BLaER1 (cell line): ENCODE measurements around the gene PALD1.
"Not testable (repeated sequence)": the region's sequence is repeated elsewhere in the genome, so short reads cannot be mapped to it uniquely, and the experiment has no call there.

Experiments used
- H3K27ac ChIP-seq: shearing (Covaris generic); formaldehyde crosslinking; 2 replicates; pipeline ENCODE4 v1.8.1; 2022
- H3K27me3 ChIP-seq: shearing (Covaris generic); formaldehyde crosslinking; 2 replicates; pipeline ENCODE4 v1.8.1; 2022
- H3K36me3 ChIP-seq: shearing (Covaris generic); formaldehyde crosslinking; 2 replicates; pipeline ENCODE4 v1.8.1; 2022
- H3K4me1 ChIP-seq: shearing (Covaris generic); formaldehyde crosslinking; 2 replicates; pipeline ENCODE4 v1.8.1; 2022
- H3K4me2 ChIP-seq: shearing (Covaris generic); formaldehyde crosslinking; 2 replicates; pipeline ENCODE4 v1.8.1; 2022
- H3K4me3 ChIP-seq: shearing (Covaris generic); formaldehyde crosslinking; 2 replicates; pipeline ENCODE4 v1.8.1; 2022
- H3K9ac ChIP-seq: shearing (Covaris generic); formaldehyde crosslinking; 2 replicates; pipeline ENCODE4 v1.8.1; 2022
- H3K9me3 ChIP-seq: shearing (Covaris generic); formaldehyde crosslinking; 2 replicates; pipeline ENCODE4 v1.8.1; 2022
- H4K20me1 ChIP-seq: shearing (Covaris generic); formaldehyde crosslinking; 2 replicates; pipeline ENCODE4 v1.8.1; 2022
- Cebpa-rat ChIP-seq: shearing (Covaris generic); IDR thresholded peaks from 2 replicates; pipeline ENCODE4 v1.8.1; 2022

Gene PALD1

GRCh38 chr10:70571636-70572439, 93.3 kb downstream of the PALD1 start:
- no peak overlapping the region for H3K4me2 ChIP-seq
- H3K27ac ChIP-seq: no peak overlapping the region
- TF ChIP-seq Cebpa-rat: no peak
- H3K9ac ChIP-seq: no peak overlapping the region
- H3K27me3 ChIP-seq: no peaks in the 10 kb centered on the region
- no peak overlapping the region for H3K4me3 ChIP-seq
- H3K4me1 ChIP-seq: peaks cover 31% of the 10 kb centered on the region
- 0 out of 2 replicates have a peak, but pooled peaks cover 2% of the 10 kb centered on the region for H4K20me1 ChIP-seq
- no peaks in the 10 kb centered on the region for H3K9me3 ChIP-seq
- H3K36me3 ChIP-seq: peaks cover 42% of the 10 kb centered on the region

- no peak overlapping the region for H3K4me2 ChIP-seq
- no peak overlapping the region for H3K9ac ChIP-seq
- H3K4me3 ChIP-seq: no peak overlapping the region
- H3K27me3 ChIP-seq: no peaks in the 10 kb centered on the region
- no peak overlapping the region for H3K27ac ChIP-seq
- H4K20me1 ChIP-seq: no peaks in the 10 kb centered on the region
- H3K4me1 ChIP-seq: peaks cover 43% of the 10 kb centered on the region
- H3K36me3 ChIP-seq: peaks cover 22% of the 10 kb centered on the region; the same call in 1 of the 2 replicates
- no peak for TF ChIP-seq Cebpa-rat
- no peaks in the 10 kb centered on the region for H3K9me3 ChIP-seq
Observed at GRCh38 chr10:70573599-70574506, 95.3 kb downstream of the PALD1 start.

- H3K4me3 ChIP-seq: no peak overlapping the region
- peak overlapping the region; percentile 74; the same call in 1 of the 2 replicates for H3K27ac ChIP-seq
- TF ChIP-seq Cebpa-rat: no peak
- peaks cover 11% of the 10 kb centered on the region; the same call in 1 of the 2 replicates for H3K36me3 ChIP-seq
- peak overlapping the region; percentile 78 for H3K4me2 ChIP-seq
- H3K9ac ChIP-seq: no peak overlapping the region
- no peaks in the 10 kb centered on the region for H3K27me3 ChIP-seq
- H3K4me1 ChIP-seq: peaks cover 38% of the 10 kb centered on the region
- H4K20me1 ChIP-seq: no peaks in the 10 kb centered on the region
- H3K9me3 ChIP-seq: no peaks in the 10 kb centered on the region
Observed at GRCh38 chr10:70575486-70575873, 96.9 kb downstream of the PALD1 start.

DNA sequence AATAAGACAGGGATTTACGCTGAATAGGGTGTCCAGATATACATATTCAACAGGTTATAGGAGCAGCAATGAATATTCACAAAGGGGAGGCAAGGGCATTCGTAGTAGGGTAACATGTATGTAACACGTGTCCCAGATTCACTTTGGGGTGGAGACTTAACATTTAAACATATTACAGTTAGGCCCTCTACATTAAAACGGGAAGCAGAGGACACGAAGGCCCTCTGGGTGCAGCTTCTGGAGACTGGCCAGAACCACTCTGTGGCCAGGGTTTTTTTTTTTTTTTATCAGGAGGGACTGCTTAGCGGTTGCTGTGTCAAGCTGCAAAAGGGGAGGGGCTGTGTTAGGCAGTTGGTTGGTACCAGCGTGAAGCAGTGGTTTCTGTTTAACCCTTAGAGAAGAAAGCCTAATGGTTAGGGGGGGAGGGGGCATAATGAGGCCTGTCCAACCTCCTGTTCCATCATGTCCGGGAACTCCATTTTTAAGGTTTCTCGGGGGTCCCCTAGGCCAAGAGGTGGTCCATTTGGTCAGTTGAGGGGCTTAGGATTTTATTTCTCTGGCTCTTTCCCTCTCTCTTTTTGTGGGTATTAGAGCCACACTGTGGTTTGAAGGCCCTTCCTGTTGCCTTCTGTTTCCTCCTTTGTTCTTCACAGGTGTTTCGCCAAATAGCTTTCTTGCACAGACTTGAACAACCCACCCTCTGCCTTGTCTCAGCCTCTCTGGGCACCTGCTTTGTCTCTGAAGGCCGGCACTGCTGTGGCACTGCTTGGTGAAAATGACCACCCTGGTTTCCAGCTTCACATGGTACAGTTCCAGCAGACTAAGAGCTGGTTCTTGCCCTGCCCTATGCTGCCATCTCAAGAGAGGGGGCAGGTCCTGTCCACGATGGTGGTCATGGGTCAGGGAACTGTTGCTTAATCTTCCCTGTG, 97.6 kb downstream of the PALD1 start:
- Histone ChIP-seq H3K9ac (peak overlapping the region; percentile 44; the same call in 1 of the 2 replicates), H3K36me3 (peaks cover 6% of the 10 kb centered on the region; the same call in 1 of the 2 replicates), H3K9me3 (no peaks in the 10 kb centered on the region), H3K27me3 (no peaks in the 10 kb centered on the region), H3K4me2 (peak overlapping the region; percentile 78), H3K4me1 (peaks cover 38% of the 10 kb centered on the region), H3K4me3 (no peak overlapping the region), H4K20me1 (no peaks in the 10 kb centered on the region), H3K27ac (peak overlapping the region; percentile 74)
- no peak for TF ChIP-seq Cebpa-rat

GRCh38 chr10:70576803-70577517, 98.4 kb downstream of the PALD1 start:
- Histone ChIP-seq H3K9ac (peak overlapping the region; percentile 44; the same call in 1 of the 2 replicates), H3K27ac (peak overlapping the region; percentile 74), H4K20me1 (no peaks in the 10 kb centered on the region), H3K9me3 (no peaks in the 10 kb centered on the region), H3K4me3 (no peak overlapping the region), H3K4me1 (peaks cover 38% of the 10 kb centered on the region), H3K36me3 (no peaks in the 10 kb centered on the region), H3K27me3 (no peaks in the 10 kb centered on the region), H3K4me2 (peak overlapping the region; percentile 78)
- no peak for TF ChIP-seq Cebpa-rat

GRCh38 chr10:70578371-70578947, 99.9 kb downstream of the PALD1 start:
- Histone ChIP-seq H3K27me3 (no peaks in the 10 kb centered on the region), H4K20me1 (no peaks in the 10 kb centered on the region), H3K9me3 (no peaks in the 10 kb centered on the region), H3K4me2 (peak overlapping the region; percentile 42), H3K27ac (no peak overlapping the region), H3K4me3 (no peak overlapping the region), H3K4me1 (peaks cover 38% of the 10 kb centered on the region), H3K36me3 (no peaks in the 10 kb centered on the region), H3K9ac (no peak overlapping the region)
- TF ChIP-seq Cebpa-rat: no peak

- H3K27ac ChIP-seq: no peak overlapping the region
- no peak overlapping the region for H3K4me3 ChIP-seq
- H3K4me2 ChIP-seq: 0 out of 2 replicates have a peak overlapping the region, but pooled peaks have one; percentile 6
- no peaks in the 10 kb centered on the region for H4K20me1 ChIP-seq
- no peaks in the 10 kb centered on the region for H3K36me3 ChIP-seq
- no peak overlapping the region for H3K9ac ChIP-seq
- no peak for TF ChIP-seq Cebpa-rat
- no peaks in the 10 kb centered on the region for H3K27me3 ChIP-seq
- peaks cover 42% of the 10 kb centered on the region for H3K4me1 ChIP-seq
- no peaks in the 10 kb centered on the region for H3K9me3 ChIP-seq
Observed at GRCh38 chr10:70579234-70580002, 100.9 kb downstream of the PALD1 start.

DNA sequence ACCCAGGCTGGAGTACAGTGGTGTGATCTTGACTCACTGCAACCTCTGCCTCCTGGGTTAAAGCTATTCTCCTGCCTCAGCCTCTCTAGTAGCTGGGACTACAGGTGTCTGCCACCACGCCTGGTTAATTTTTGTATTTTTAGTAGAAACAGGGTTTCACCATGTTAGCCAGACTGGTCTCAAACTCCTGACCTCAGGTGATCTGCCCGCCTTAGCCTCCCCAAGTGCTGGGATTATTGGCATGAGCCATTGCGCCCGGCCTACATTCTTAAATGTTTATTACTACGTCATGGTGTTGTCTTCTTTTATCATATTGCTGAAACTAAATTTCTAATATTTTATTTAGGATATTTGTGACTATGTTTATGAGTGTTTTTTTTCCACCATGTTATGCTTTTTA, 102.6 kb downstream of the PALD1 start:
- not testable (repeated sequence) for H3K4me3 ChIP-seq, H3K9me3 ChIP-seq, H4K20me1 ChIP-seq, H3K4me2 ChIP-seq, H3K27ac ChIP-seq, H3K36me3 ChIP-seq, H3K27me3 ChIP-seq, H3K9ac ChIP-seq
- peaks cover 49% of the 10 kb centered on the region for H3K4me1 ChIP-seq
